GM18519 (cell line): Measurements from ENCODE around the gene TESMIN.

Experiments
- ATAC-seq: cut with Tn5 transposase; IDR thresholded peaks from one replicate; pipeline ENCODE4 v1.9.1; 2021; ENCODE audit warnings: mild to moderate bottlenecking, moderate library complexity; ENCODE audit not compliant: unreplicated experiment, low FRiP score

The TESMIN gene

DNA sequence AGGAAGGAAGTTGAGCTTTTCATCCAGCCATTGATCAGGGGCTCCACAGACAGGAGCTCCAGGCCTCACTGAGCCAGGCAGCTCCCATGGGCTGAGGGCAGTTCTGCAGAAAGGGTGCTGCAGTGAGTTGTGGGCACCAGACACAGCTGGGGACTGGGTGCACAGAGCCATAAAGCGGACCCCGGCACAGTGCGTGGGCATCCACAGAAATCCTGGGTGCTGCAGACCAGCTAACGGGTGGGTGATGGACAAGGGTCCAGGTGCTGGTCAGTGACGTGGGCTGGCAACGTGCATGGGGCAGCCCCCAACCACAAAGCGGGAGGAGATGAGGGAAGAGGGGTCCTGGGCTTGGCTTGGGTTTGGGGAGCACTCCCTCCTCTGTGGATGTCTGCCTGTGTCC lies 86.4 kb downstream of the TESMIN start:
- ATAC-seq = no peak

DNA sequence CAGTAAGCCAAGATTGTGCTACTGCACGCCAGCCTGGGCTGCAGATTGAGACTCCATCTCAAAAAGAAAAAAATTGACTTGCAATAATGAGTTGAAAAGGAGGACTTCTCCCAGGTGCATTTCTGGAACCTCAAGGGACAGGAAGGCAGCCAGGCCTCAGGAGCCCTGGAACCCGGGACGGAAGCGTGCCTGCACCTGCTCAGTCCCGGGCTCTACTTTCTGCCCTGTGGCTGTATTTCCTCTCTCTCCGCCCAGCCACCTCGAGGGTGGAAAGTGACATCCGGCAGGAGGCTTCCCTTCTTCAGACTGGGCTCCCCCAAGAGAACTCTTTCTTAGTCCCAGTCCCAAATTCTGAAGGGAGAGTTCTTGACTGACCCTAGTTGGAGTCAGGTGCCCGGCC lies 87.2 kb downstream of the TESMIN start:
- ATAC-seq = no peak

DNA sequence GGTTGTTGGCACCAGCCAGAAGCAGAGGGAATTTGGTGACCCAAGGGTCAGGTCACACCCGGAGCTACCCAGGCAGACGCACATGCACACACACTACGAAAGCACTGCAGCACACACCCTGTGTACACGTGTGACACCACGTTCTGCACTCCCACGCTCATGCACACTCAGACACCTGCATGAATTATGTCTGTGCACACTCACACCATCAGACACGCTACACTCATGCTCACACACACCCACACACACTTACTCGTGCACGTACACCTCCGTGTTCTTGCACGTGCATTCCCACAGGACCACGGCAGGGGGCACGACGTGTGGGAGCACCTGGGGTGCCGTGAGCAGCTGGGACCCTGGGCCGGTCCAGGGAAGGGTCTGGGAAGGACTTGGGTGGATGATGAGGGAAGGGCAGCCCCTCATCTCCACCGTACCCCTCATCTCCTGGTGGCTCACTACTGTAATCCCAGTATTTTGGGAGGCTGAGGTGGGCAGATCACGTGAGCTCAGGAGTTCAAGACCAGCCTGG lies 87.8 kb downstream of the TESMIN start:
- ATAC-seq = no peak

DNA sequence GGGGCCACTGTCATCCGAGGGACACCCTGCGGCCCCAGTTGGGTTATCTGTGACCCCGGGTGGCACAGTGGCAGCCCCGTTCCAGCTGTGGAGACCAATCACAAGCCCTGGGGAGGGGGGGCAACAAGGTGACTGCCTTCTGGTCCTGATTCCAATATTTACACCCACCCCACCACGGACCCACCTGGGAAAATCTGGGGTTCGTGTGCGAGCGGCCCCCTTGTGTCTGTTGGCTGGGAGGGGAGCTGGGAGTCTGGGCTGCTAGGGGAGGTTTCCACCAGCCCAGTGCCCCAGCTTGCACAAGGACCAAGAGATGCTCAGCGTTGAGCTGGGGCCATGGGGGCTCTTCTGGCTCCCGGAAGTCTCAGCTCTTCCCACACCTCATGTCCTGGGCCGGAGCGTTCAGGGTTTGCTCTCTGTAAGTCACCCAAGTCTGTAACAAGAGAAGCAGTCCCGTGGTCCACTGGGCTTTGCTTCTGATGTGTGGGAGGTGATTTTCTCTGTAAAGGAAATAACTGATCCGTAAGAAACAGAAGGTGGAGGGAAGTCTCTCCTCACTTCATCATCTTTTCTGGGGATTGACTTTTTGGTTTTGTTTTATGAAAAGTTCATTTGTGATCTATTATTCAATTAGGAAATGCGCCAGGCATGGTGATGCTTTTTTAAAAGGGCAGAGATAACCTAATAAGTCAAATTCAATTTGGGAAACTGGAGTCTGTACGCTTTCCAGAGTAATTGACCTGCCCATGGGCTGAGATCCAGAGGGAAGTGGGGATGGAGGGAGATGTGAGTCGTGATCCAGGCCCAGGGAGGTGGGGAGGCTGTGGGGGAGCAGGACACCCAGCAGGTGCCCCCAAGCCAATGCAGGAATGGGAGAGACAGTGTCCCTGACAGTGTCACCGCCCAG lies 89.4 kb downstream of the TESMIN start:
- ATAC-seq = no peak

DNA sequence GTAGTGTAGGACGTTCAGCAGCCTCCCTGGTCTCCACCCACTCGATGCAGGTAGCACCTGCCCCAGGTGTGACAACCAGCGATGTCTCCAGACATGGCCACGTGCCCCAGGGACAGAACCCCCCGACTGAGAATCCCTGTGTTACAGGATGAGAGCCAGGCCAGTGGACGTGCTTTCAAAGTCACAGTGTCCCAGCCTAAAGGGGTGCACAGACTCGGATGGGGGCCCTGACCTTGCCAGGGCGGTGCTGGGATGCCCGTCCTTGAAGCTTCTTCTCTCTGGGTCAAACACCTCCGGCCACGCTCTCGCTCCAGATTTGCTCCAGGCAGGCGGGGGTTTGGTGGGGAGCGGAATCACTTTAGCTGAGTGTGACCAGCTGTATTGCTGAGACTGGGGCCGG lies 90.3 kb downstream of the TESMIN start:
- no peak for ATAC-seq

DNA sequence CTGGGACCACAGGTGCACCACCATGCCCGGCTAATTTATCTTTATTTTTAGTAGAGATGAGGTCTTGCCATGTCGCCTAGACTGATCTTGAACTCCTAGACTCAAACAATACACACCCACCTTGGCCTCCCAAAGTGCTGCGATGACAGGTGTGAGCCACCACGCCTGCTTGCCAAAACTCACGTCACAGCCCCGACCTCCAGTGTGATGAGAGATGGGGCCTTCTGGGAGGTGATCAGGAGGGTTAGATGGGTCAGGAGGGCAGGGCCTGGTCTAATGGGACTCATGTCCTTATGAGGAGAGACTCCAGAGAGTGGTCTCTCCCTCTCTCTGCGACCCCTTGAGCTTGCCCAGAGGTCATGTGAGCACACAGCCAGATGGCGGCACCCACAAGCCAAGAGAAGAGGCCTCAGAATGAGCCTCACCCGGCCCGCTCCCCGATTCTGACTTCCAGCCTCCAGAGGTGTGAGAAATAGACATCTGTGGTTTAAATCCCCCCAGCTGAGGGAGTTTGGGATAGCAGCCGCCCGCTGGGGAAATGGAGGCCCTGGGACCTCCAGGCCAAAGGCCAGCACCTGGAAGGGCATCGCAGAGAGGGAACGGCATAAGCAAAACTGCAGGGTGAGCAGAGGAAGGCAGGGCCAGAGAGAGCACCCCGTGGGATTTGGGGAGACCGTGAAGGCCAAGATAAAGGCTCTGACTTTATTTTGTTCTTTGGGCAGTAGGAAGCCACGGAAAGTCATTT lies 91.1 kb downstream of the TESMIN start:
- ATAC-seq = no peak

DNA sequence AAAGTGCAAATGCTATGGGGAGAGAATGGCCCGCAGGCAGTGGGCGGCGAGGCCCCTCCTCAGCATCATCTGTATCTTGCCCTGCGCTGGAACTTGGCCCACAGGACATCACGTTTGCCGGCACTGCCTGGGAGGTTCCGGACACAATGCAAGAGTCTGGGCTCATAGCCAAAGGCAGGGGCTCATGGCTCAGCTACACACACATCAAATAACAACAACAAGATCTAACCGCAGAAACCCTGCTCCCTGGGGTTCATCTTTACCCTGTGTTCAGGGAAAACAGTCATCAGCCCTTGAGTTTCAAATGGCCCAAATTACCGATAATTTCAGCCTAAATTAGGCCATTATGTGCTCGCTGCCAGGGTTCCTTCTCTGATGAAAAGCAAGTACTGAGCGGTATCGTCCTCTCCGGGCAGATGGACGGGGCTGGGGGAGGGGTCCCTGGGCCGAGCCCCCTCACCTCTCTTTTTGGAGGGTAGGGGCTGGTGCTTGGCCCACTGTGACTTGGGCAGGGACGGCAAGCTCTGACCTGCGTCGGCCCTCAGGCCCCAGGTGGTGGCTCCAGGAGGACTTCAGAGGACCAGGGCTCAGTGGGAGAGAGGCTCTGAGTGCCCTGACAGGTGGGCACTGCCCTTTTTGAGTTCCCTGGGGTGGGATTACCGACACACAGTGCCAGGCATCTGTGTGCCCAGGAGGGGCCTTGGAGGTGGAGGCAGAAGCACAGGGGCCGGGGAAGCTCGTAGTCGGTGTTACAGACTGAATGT lies 92.0 kb downstream of the TESMIN start:
- no peak for ATAC-seq

DNA sequence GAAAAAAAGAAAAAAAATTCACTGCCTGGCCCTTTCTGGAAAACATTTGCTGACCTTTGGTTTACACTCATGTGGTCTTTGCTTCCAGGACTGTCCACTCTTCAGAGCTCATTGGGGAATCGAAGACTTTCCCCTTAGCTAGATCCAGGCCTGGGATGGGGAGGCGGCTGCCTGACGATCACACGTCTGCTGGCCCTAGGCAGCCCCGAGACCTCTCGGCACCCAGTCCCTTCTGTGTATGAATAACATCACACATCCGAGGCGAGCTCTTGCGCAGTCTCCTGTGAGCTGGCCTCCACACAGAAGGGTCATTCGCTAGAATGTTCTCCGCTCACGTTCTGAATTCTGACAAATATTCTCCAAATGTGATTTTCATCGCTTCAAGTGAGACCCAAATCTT lies 92.7 kb downstream of the TESMIN start:
- no peak for ATAC-seq

DNA sequence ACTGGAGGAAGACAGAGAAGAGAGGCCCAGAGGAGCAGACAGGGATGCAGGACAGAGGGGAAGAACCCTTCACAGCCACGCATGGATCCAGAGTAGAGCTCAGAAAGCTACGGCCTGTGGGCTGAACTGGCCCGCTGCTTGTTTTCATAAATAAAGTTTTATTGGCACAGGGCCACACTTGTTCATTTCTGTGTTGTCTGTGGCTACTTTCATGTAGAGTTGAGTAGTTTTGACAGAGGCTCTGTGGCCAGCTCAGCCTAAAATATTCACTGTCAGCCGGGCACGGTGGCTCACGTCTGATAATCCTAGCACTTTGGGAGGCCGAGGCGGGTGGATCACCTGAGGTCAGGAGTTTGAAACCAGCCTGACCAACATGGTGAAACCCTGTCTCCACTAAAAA lies 93.2 kb downstream of the TESMIN start:
- ATAC-seq = no peak
